ENCODE measurements around the gene LOXHD1.

Gene LOXHD1

GRCh38 chr18:46559296-46559695 is 97.7 kb downstream of the LOXHD1 start (continued):
- TF ChIP-seq ZNF266 (tag by site-specific recombination; IDR thresholded peaks at IDR 0.05; ENCODE audit: low read depth): no peak
- TF ChIP-seq HOXD13 (CRISPR knock-in tag; IDR thresholded peaks at IDR 0.05; ENCODE audit: borderline replicate concordance): no peak
- TF ChIP-seq ZNF132 (tag by site-specific recombination; IDR thresholded peaks at IDR 0.05; ENCODE audit: borderline replicate concordance): no peak
- TF ChIP-seq, protein P1, sequence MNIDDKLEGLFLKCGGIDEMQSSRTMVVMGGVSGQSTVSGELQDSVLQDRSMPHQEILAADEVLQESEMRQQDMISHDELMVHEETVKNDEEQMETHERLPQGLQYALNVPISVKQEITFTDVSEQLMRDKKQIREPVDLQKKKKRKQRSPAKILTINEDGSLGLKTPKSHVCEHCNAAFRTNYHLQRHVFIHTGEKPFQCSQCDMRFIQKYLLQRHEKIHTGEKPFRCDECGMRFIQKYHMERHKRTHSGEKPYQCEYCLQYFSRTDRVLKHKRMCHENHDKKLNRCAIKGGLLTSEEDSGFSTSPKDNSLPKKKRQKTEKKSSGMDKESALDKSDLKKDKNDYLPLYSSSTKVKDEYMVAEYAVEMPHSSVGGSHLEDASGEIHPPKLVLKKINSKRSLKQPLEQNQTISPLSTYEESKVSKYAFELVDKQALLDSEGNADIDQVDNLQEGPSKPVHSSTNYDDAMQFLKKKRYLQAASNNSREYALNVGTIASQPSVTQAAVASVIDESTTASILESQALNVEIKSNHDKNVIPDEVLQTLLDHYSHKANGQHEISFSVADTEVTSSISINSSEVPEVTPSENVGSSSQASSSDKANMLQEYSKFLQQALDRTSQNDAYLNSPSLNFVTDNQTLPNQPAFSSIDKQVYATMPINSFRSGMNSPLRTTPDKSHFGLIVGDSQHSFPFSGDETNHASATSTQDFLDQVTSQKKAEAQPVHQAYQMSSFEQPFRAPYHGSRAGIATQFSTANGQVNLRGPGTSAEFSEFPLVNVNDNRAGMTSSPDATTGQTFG (tag by site-specific recombination; IDR thresholded peaks at IDR 0.05; ENCODE audit: borderline replicate concordance): no peak

DNA sequence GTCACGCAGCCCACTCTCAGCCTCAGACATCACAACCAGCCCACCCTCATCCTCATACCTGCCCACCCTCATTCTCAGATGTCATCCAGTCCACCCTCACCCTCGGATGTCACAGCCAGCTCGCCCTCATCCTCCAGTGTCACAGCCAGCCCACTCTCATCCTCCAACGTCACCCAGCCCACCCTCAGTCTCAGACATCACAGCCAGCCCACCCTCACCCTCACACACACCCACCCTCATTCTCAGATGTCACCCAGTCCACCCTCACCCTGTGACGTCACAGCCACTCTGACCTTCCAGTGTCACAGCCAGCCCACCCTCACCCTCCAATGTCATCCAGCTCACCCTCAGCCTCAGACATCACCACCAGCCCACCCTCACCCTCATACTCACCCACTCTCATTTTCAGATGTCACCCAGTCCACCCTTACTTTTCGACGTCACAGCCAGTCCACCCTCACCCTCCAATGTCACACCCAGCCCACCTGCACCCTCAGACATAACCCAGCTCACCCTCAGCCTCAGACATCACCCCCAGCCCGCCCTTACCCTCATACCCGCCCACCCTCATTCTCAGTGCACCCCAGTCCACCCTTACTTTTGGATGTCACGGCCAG is 100.3 kb downstream of the LOXHD1 start:
- ChIA-PET CTCF (interaction anchor here (0.6 to 1.9 kb wide), 7 partner anchors 15 to 1782 kb away, joined by 3 to 9 read pairs (median 4); no protein-coding TSS in a partner anchor), POLR2A (no interaction called here)
- no peaks in the 10 kb centered on the region for H3K4me1 ChIP-seq (ENCODE audit: control insufficient read depth, insufficient read depth, low read length)
- TF ChIP-seq, protein P2, sequence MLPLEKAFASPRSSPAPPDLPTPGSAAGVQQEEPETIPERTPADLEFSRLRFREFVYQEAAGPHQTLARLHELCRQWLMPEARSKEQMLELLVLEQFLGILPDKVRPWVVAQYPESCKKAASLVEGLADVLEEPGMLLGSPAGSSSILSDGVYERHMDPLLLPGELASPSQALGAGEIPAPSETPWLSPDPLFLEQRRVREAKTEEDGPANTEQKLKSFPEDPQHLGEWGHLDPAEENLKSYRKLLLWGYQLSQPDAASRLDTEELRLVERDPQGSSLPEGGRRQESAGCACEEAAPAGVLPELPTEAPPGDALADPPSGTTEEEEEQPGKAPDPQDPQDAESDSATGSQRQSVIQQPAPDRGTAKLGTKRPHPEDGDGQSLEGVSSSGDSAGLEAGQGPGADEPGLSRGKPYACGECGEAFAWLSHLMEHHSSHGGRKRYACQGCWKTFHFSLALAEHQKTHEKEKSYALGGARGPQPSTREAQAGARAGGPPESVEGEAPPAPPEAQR (tag by site-specific recombination; IDR thresholded peaks at IDR 0.05): no peak
- TF ChIP-seq KLF9 (tag by site-specific recombination; IDR thresholded peaks at IDR 0.05; ENCODE audit: low read depth): no peak
- no peak for TF ChIP-seq ZNF26 (tag by site-specific recombination; IDR thresholded peaks at IDR 0.05)
- peak; percentile 94 for TF ChIP-seq ZFHX2 (tag by site-specific recombination; conservative IDR thresholded peaks at IDR 0.05)
- no peak for TF ChIP-seq ZNF184 (tag by site-specific recombination; IDR thresholded peaks at IDR 0.05)
- TF ChIP-seq, protein P3, sequence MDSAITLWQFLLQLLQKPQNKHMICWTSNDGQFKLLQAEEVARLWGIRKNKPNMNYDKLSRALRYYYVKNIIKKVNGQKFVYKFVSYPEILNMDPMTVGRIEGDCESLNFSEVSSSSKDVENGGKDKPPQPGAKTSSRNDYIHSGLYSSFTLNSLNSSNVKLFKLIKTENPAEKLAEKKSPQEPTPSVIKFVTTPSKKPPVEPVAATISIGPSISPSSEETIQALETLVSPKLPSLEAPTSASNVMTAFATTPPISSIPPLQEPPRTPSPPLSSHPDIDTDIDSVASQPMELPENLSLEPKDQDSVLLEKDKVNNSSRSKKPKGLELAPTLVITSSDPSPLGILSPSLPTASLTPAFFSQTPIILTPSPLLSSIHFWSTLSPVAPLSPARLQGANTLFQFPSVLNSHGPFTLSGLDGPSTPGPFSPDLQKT (IDR thresholded peaks at IDR 0.05; ENCODE audit: borderline replicate concordance, low read depth, low read length): no peak
- no peak for TF ChIP-seq REPIN1 (tag by site-specific recombination; IDR thresholded peaks at IDR 0.05; ENCODE audit: low read depth)
- TF ChIP-seq ZNF433 (tag by site-specific recombination; IDR thresholded peaks at IDR 0.05; ENCODE audit: low read depth): no peak
- no peak for TF ChIP-seq ZNF248 (tag by site-specific recombination; IDR thresholded peaks at IDR 0.05)
- TF ChIP-seq EGR2 (tag by site-specific recombination; IDR thresholded peaks at IDR 0.05; ENCODE audit: low read depth): peak; percentile 96
- no peak for TF ChIP-seq BCL11B (tag by site-specific recombination; IDR thresholded peaks at IDR 0.05; ENCODE audit: low read depth)
- TF ChIP-seq, protein P4, sequence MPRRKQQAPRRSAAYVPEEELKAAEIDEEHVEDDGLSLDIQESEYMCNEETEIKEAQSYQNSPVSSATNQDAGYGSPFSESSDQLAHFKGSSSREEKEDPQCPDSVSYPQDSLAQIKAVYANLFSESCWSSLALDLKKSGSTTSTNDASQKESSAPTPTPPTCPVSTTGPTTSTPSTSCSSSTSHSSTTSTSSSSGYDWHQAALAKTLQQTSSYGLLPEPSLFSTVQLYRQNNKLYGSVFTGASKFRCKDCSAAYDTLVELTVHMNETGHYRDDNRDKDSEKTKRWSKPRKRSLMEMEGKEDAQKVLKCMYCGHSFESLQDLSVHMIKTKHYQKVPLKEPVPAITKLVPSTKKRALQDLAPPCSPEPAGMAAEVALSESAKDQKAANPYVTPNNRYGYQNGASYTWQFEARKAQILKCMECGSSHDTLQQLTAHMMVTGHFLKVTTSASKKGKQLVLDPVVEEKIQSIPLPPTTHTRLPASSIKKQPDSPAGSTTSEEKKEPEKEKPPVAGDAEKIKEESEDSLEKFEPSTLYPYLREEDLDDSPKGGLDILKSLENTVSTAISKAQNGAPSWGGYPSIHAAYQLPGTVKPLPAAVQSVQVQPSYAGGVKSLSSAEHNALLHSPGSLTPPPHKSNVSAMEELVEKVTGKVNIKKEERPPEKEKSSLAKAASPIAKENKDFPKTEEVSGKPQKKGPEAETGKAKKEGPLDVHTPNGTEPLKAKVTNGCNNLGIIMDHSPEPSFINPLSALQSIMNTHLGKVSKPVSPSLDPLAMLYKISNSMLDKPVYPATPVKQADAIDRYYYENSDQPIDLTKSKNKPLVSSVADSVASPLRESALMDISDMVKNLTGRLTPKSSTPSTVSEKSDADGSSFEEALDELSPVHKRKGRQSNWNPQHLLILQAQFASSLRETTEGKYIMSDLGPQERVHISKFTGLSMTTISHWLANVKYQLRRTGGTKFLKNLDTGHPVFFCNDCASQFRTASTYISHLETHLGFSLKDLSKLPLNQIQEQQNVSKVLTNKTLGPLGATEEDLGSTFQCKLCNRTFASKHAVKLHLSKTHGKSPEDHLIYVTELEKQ (tag by site-specific recombination; IDR thresholded peaks at IDR 0.05; ENCODE audit: borderline replicate concordance): no peak
- TF ChIP-seq, protein P5, sequence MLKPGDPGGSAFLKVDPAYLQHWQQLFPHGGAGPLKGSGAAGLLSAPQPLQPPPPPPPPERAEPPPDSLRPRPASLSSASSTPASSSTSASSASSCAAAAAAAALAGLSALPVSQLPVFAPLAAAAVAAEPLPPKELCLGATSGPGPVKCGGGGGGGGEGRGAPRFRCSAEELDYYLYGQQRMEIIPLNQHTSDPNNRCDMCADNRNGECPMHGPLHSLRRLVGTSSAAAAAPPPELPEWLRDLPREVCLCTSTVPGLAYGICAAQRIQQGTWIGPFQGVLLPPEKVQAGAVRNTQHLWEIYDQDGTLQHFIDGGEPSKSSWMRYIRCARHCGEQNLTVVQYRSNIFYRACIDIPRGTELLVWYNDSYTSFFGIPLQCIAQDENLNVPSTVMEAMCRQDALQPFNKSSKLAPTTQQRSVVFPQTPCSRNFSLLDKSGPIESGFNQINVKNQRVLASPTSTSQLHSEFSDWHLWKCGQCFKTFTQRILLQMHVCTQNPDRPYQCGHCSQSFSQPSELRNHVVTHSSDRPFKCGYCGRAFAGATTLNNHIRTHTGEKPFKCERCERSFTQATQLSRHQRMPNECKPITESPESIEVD (tag by site-specific recombination; IDR thresholded peaks at IDR 0.05): no peak
- no peaks in the 10 kb centered on the region for H3K36me3 ChIP-seq (ENCODE audit: control insufficient read depth in 2 of 2, insufficient read depth in 1 of 2, low read length in 2 of 2)
- H3K9me3 ChIP-seq (ENCODE audit: control insufficient read depth, insufficient read depth, low read depth, low read length): no peaks in the 10 kb centered on the region
- H3K4me3 ChIP-seq (ENCODE audit: low read depth, low read length): no peak overlapping the region
- no peak overlapping the region for H3K27ac ChIP-seq (ENCODE audit: extremely low read depth, low read depth, low read length)

Measured in HEK293 (cell line).